HG03060 (cell line): ENCODE results near the gene FGFBP3.

Experiments
- ATAC-seq: cut with Tn5 transposase; IDR thresholded peaks from one replicate; pipeline ENCODE4 v1.9.1; 2021; ENCODE audit warnings: low read depth, moderate number of reproducible peaks; ENCODE audit not compliant: unreplicated experiment

FGFBP3 gene

GRCh38 chr10:91909117-91909677, at the start of gene FGFBP3:
Gene FGFBP3, minus strand, starts transcription at chr10:91909486. Its CDS starts 517 bp downstream, at chr10:91908969.
- ATAC-seq = no peak

GRCh38 chr10:91957091-91957490, 47.8 kb upstream of the FGFBP3 start:
- ATAC-seq = no peak

GRCh38 chr10:91955114-91955513, 45.8 kb upstream of the FGFBP3 start:
- ATAC-seq = no peak

- ATAC-seq = no peak
These were observed 44.4 kb upstream of the FGFBP3 start for GRCh38 chr10:91953600-91954160.

- ATAC-seq = no peak
These were observed 35.8 kb upstream of the FGFBP3 start for GRCh38 chr10:91944880-91945630.

- no peak for ATAC-seq
These were observed 32.1 kb upstream of the FGFBP3 start for GRCh38 chr10:91941426-91941825.

- no peak for ATAC-seq
These were observed 30.4 kb upstream of the FGFBP3 start for GRCh38 chr10:91939653-91940052.

GRCh38 chr10:91935886-91936285, 26.6 kb upstream of the FGFBP3 start:
- ATAC-seq = no peak

- ATAC-seq = no peak
These were observed 23.5 kb upstream of the FGFBP3 start for GRCh38 chr10:91932737-91933136.

GRCh38 chr10:91931526-91932190, 22.4 kb upstream of the FGFBP3 start:
- no peak for ATAC-seq

- no peak for ATAC-seq
These were observed 21.7 kb upstream of the FGFBP3 start for GRCh38 chr10:91930939-91931338.

- no peak for ATAC-seq
These were observed 15.7 kb upstream of the FGFBP3 start for GRCh38 chr10:91925022-91925320.

GRCh38 chr10:91924212-91925021, 15.1 kb upstream of the FGFBP3 start:
- ATAC-seq = peak; percentile 4

GRCh38 chr10:91923371-91924211, 14.3 kb upstream of the FGFBP3 start, which contains the start of gene BTAF1:
Gene BTAF1, plus strand, starts transcription at chr10:91923770. Its CDS starts 307 bp downstream, at chr10:91924077.
- ATAC-seq = peak; percentile 91

GRCh38 chr10:91919651-91920050, 10.4 kb upstream of the FGFBP3 start:
- no peak for ATAC-seq

GRCh38 chr10:91910467-91910866, 1.2 kb upstream of the FGFBP3 start:
- ATAC-seq = no peak

- peak; percentile 63 for ATAC-seq
These were observed 759 bp downstream of the FGFBP3 start for GRCh38 chr10:91908337-91909116.

- no peak for ATAC-seq
These were observed 1.4 kb downstream of the FGFBP3 start for GRCh38 chr10:91907914-91908336.

- no peak for ATAC-seq
These were observed 2.2 kb downstream of the FGFBP3 start for GRCh38 chr10:91907033-91907594.
